Measurements from ENCODE around the gene ADAMTSL4. TPM values are rescaled to one million over a fixed set of nuclear protein-coding genes. Genes with fewer than 3 reads are reported as not detected.

Gene ADAMTSL4
- total RNA-seq, 4 donors from 2014 or later, result 10.1 to 15.9 (median 13.6) TPM

DNA sequence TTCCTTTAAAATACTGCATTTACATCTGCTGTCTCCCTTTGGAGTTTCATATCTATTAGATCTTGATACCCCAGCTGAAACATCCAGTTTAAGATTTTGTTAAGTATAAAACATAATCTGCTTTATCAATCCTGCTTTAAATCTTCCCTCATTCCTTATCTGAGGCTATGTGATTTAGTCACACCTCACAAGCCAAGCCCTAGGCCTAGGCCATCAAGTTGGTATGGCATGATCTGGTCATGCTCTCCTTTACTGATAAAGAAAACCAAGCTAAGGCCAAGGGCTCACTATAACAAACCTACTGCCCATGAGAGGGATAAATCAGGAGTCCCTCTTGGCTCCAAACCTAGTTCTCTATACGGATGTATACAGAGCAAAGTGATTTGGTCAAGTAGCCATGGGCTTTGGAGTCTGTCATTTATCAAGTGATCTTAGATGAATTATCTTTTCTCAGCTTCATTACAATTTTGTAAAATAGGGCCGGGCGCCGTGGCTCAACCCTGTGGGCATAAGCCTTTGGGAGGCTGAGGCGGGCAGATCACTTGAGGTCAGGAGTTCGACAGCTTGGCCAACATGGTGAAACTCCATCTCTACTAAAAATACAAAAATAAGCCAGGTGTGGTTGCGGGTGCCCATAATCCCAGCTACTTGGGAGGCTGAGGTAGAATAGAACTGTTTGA lies 57.4 kb downstream of the ADAMTSL4 start:
- no peak overlapping the region for H3K4me3 ChIP-seq (ENCODE audit: low read depth, poor library complexity, severe bottlenecking)
- WGBS, 2 donors, result 92 to 99% methylated on average over 7 of the region's 7 CpGs
- intact Hi-C loops (cut with DNase I; ENCODE audit: low total_unique reads), result no loop called here
- TF ChIP-seq, protein P1, sequence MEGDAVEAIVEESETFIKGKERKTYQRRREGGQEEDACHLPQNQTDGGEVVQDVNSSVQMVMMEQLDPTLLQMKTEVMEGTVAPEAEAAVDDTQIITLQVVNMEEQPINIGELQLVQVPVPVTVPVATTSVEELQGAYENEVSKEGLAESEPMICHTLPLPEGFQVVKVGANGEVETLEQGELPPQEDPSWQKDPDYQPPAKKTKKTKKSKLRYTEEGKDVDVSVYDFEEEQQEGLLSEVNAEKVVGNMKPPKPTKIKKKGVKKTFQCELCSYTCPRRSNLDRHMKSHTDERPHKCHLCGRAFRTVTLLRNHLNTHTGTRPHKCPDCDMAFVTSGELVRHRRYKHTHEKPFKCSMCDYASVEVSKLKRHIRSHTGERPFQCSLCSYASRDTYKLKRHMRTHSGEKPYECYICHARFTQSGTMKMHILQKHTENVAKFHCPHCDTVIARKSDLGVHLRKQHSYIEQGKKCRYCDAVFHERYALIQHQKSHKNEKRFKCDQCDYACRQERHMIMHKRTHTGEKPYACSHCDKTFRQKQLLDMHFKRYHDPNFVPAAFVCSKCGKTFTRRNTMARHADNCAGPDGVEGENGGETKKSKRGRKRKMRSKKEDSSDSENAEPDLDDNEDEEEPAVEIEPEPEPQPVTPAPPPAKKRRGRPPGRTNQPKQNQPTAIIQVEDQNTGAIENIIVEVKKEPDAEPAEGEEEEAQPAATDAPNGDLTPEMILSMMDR (IDR thresholded peaks at IDR 0.05), result no peak
- TF ChIP-seq POLR2A (IDR thresholded peaks at IDR 0.05), result no peak
- no peak for DNase-seq (ENCODE audit: low spot score in 2 of 2)

DNA sequence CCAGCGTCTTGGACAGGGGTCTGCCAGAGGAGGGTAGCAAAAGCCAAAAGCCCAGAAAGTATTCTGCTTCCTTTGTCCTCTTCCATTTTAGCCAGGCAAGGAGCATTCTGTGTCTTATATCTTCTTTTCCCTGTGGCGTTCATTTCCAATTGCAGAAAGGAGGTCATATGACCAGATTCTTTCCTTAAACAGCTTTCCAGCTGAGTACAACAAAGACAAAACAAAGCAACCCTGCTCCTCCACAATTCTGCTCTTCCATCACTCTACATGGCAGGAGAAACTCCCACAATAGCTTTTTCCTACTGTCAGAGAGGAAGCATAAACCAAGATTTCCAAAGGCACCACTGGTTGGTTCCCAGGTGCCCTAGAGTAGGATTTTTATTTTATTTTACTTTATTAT lies 60.5 kb downstream of the ADAMTSL4 start:
- no peak for TF ChIP-seq POLR2A (IDR thresholded peaks at IDR 0.05)
- TF ChIP-seq, protein P1 (IDR thresholded peaks at IDR 0.05), result no peak
- 43 to 59% methylated on average over 2 of the region's 2 CpGs for WGBS, 2 donors
- no peak for DNase-seq (ENCODE audit: low spot score in 2 of 2)
- H3K4me3 ChIP-seq (ENCODE audit: low read depth, poor library complexity, severe bottlenecking), result no peak overlapping the region
- intact Hi-C loops (cut with DNase I; ENCODE audit: low total_unique reads), result no loop called here

Small RNA genes within 50 kb of the gene (microRNA-seq; reads per million reads assigned to microRNA genes)
- gene MIR4257 (ENCODE audit: borderline number of aligned reads in 1 of 2, borderline replicate concordance in 2 of 2), result 0 reads per million in 2 donors

Other genes with a start within 250 kb of the ADAMTSL4 start
- gene PRPF3, start 227.9 kb upstream of the ADAMTSL4 start, total RNA-seq, result 10 to 100 TPM; 28.6 to 45.3 (median 38.1) TPM
- 10 to 100 TPM; 18.2 to 23.1 (median 21.1) TPM for gene RPRD2, start 185.3 kb upstream of the ADAMTSL4 start, total RNA-seq
- 10 to 100 TPM in 3 of 4 donors, 1 to 10 TPM in 1; 9.7 to 25.1 (median 16.5) TPM for gene TARS2, start 62.0 kb upstream of the ADAMTSL4 start, total RNA-seq
- gene ECM1, start 41.3 kb upstream of the ADAMTSL4 start, total RNA-seq, result 100 to 1,000 TPM in 1 of 4 donors, 10 to 100 TPM in 3; 64.1 to 131 (median 86.2) TPM
- gene FALEC, start 33.7 kb upstream of the ADAMTSL4 start, total RNA-seq, result 1 to 10 TPM in 1 of 4 donors, not detected in 3; 1.1 TPM
- 100 to 1,000 TPM; 282 to 445 (median 360) TPM for gene MCL1, start 30.2 kb downstream of the ADAMTSL4 start, total RNA-seq
- 100 to 1,000 TPM; 250 to 393 (median 345) TPM for gene ENSA, start 80.2 kb downstream of the ADAMTSL4 start, total RNA-seq
- 10 to 100 TPM; 18.0 to 24.3 (median 21.5) TPM for gene GOLPH3L, start 147.7 kb downstream of the ADAMTSL4 start, total RNA-seq
- 1 to 10 TPM; 1.5 to 7.7 (median 3.2) TPM for gene HORMAD1, start 171.5 kb downstream of the ADAMTSL4 start, total RNA-seq
- 10 to 100 TPM; 11.4 to 33.4 (median 19.9) TPM for gene CTSS, start 216.4 kb downstream of the ADAMTSL4 start, total RNA-seq

Data from lower leg skin (tissue), 4 donors.